ENCODE measurements around the gene KLF15. TPM values are rescaled to one million over a fixed set of nuclear protein-coding genes. Genes with fewer than 3 reads are reported as not detected.

Gene KLF15
- total and polyA plus RNA-seq, 2 donors from 2014 or later: 22.9 to 30.0 TPM

GRCh38 chr3:126294211-126294808 lies 62.9 kb downstream of the KLF15 start:
- no peak overlapping the region for H3K9ac ChIP-seq (ENCODE audit: low read length in 3 of 3)
- DNase-seq (no peak), FAIRE-seq (no peak)
- H3K27me3 ChIP-seq (ENCODE audit: control insufficient read depth, insufficient read depth, low read length): no peaks in the 10 kb centered on the region
- TF ChIP-seq CTCF (IDR thresholded peaks at IDR 0.05; ENCODE audit: borderline replicate concordance, extremely low read depth, insufficient read depth): no peak
- peaks cover 0 to 48% (median 19%) of the 10 kb centered on the region in 3 donors for H3K4me1 ChIP-seq (ENCODE audit: control insufficient read depth in 2 of 3, insufficient read depth in 2 of 3, low read depth in 1 of 3, low read length in 3 of 3)
- H3K36me3 ChIP-seq (ENCODE audit: control insufficient read depth in 2 of 3, insufficient read depth in 3 of 3, low read length in 3 of 3): no peaks in the 10 kb centered on the region
- peak overlapping the region; percentile 63 to 74 for H3K27ac ChIP-seq (ENCODE audit: low read depth in 2 of 2, low read length in 2 of 2)
- no peaks in the 10 kb centered on the region for H3K9me3 ChIP-seq (ENCODE audit: control insufficient read depth in 2 of 3, insufficient read depth in 1 of 3, low read length in 3 of 3)
- H3K4me3 ChIP-seq (ENCODE audit: low read length in 3 of 3): no peak overlapping the region
- intact Hi-C loops (cut with DNase I): no loop called here

- FAIRE-seq (no peak), DNase-seq (no peak)
- Histone ChIP-seq H3K27me3 (ENCODE audit: control insufficient read depth, insufficient read depth, low read length) (no peaks in the 10 kb centered on the region), H3K9me3 (ENCODE audit: control insufficient read depth in 2 of 3, insufficient read depth in 1 of 3, low read length in 3 of 3) (no peaks in the 10 kb centered on the region), H3K36me3 (ENCODE audit: control insufficient read depth in 2 of 3, insufficient read depth in 3 of 3, low read length in 3 of 3) (no peaks in the 10 kb centered on the region), H3K9ac (ENCODE audit: low read length in 3 of 3) (peak overlapping the region in 1 of 3 donors; percentile 34), H3K27ac (ENCODE audit: low read depth in 2 of 2, low read length in 2 of 2) (peak overlapping the region; percentile 63 to 74), H3K4me3 (ENCODE audit: low read length in 3 of 3) (no peak overlapping the region), H3K4me1 (ENCODE audit: control insufficient read depth in 2 of 3, insufficient read depth in 2 of 3, low read depth in 1 of 3, low read length in 3 of 3) (peaks cover 0 to 51% (median 19%) of the 10 kb centered on the region in 3 donors)
- intact Hi-C loops (cut with DNase I): no loop called here
- TF ChIP-seq CTCF (IDR thresholded peaks at IDR 0.05; ENCODE audit: borderline replicate concordance, extremely low read depth, insufficient read depth): no peak
These were observed 63.7 kb downstream of the KLF15 start for GRCh38 chr3:126293370-126294082.

Other genes with a start within 250 kb of the KLF15 start
- 60.0 TPM for gene ALDH1L1, start 176.8 kb downstream of the KLF15 start, total RNA-seq
- gene ALDH1L1, start 176.8 kb downstream of the KLF15 start, polyA plus RNA-seq (ENCODE audit: insufficient read depth, low read depth, low replicate concordance): 199 TPM
- gene CFAP100, start 37.5 kb upstream of the KLF15 start, total RNA-seq: not detected
- gene CFAP100, start 37.5 kb upstream of the KLF15 start, polyA plus RNA-seq (ENCODE audit: insufficient read depth, low read depth, low replicate concordance): 0.60 TPM
- gene ZXDC, start 118.5 kb upstream of the KLF15 start, total RNA-seq: 44.8 TPM
- 11.4 TPM for gene ZXDC, start 118.5 kb upstream of the KLF15 start, polyA plus RNA-seq (ENCODE audit: insufficient read depth, low read depth, low replicate concordance)
- not detected for gene UROC1, start 160.4 kb upstream of the KLF15 start, total RNA-seq
- gene UROC1, start 160.4 kb upstream of the KLF15 start, polyA plus RNA-seq (ENCODE audit: insufficient read depth, low read depth, low replicate concordance): not detected
- gene CHST13, start 166.7 kb upstream of the KLF15 start, total RNA-seq: 3.3 TPM
- 7.0 TPM for gene CHST13, start 166.7 kb upstream of the KLF15 start, polyA plus RNA-seq (ENCODE audit: insufficient read depth, low read depth, low replicate concordance)
- gene C3orf22, start 201.5 kb upstream of the KLF15 start, total RNA-seq: not detected
- gene C3orf22, start 201.5 kb upstream of the KLF15 start, polyA plus RNA-seq (ENCODE audit: insufficient read depth, low read depth, low replicate concordance): not detected

All from kidney (tissue), 14 donors.